ENCODE data around the gene PIGC.

The PIGC gene

GRCh38 chr1:172468296-172468695, 24.4 kb upstream of the PIGC start:
- TF ChIP-seq CTCF (conservative IDR thresholded peaks at IDR 0.05; ENCODE audit: low read depth, low read length), result no peak
- H3K4me3 ChIP-seq (ENCODE audit: low read length), result no peak overlapping the region
- no peak for DNase-seq (ENCODE audit: low read depth)

- no peak for TF ChIP-seq CTCF (conservative IDR thresholded peaks at IDR 0.05; ENCODE audit: low read depth, low read length)
- H3K4me3 ChIP-seq (ENCODE audit: low read length), result no peak overlapping the region
Measured at GRCh38 chr1:172467446-172467845, 23.6 kb upstream of the PIGC start.

GRCh38 chr1:172466795-172467407, 23.0 kb upstream of the PIGC start:
- no peak for DNase-seq (ENCODE audit: low read depth)
- no peak overlapping the region for H3K4me3 ChIP-seq (ENCODE audit: low read length)
- no peak for TF ChIP-seq CTCF (conservative IDR thresholded peaks at IDR 0.05; ENCODE audit: low read depth, low read length)

More at GRCh38 chr1:172467446-172467845, 23.6 kb upstream of the PIGC start:
- no peak for DNase-seq (ENCODE audit: low read depth)

GRCh38 chr1:172465617-172466016, 21.7 kb upstream of the PIGC start:
- no peak for DNase-seq (ENCODE audit: low read depth)
- H3K4me3 ChIP-seq (ENCODE audit: low read length), result no peak overlapping the region
- no peak for TF ChIP-seq CTCF (conservative IDR thresholded peaks at IDR 0.05; ENCODE audit: low read depth, low read length)

- TF ChIP-seq CTCF (conservative IDR thresholded peaks at IDR 0.05; ENCODE audit: low read depth, low read length), result no peak
- H3K4me3 ChIP-seq (ENCODE audit: low read length), result no peak overlapping the region
- no peak for DNase-seq (ENCODE audit: low read depth)
Measured at GRCh38 chr1:172460887-172461315, 17.0 kb upstream of the PIGC start.

- no peak for TF ChIP-seq CTCF (conservative IDR thresholded peaks at IDR 0.05; ENCODE audit: low read depth, low read length)
- no peak for DNase-seq (ENCODE audit: low read depth)
- no peak overlapping the region for H3K4me3 ChIP-seq (ENCODE audit: low read length)
Measured at GRCh38 chr1:172460177-172460576, 16.3 kb upstream of the PIGC start.

GRCh38 chr1:172457479-172458130, 13.7 kb upstream of the PIGC start:
- no peak for TF ChIP-seq CTCF (conservative IDR thresholded peaks at IDR 0.05; ENCODE audit: low read depth, low read length)
- no peak overlapping the region for H3K4me3 ChIP-seq (ENCODE audit: low read length)
- no peak for DNase-seq (ENCODE audit: low read depth)
